KMS-11 (cell line): ENCODE results near the gene C20orf141.
"Not testable (repeated sequence)": the region's sequence is repeated elsewhere in the genome, so short reads cannot be mapped to it uniquely, and the experiment has no call there.

Source experiments
- H2AFZ ChIP-seq: fragments of 200-600 bp; sonication (generic); 2 replicates; pipeline ENCODE4 v1.6.1; 2016; ENCODE audit warnings: antibody characterized with exemption, mixed run types, low read depth
- H3K27ac ChIP-seq: fragments of 200-600 bp; sonication (generic); 2 replicates; pipeline ENCODE4 v1.6.1; 2016; ENCODE audit warnings: mild to moderate bottlenecking, mixed run types
- H3K27me3 ChIP-seq: fragments of 200-600 bp; sonication (generic); 2 replicates; pipeline ENCODE4 v1.6.1; 2017; ENCODE audit warnings: mild to moderate bottlenecking, low read depth, mixed run types, moderate library complexity; ENCODE audit not compliant: insufficient read depth
- H3K36me3 ChIP-seq: fragments of 200-600 bp; sonication (generic); 2 replicates; pipeline ENCODE4 v1.6.1; 2017; ENCODE audit warnings: mild to moderate bottlenecking, mixed run types; ENCODE audit not compliant: insufficient read depth
- H3K4me1 ChIP-seq: fragments of 200-600 bp; sonication (generic); 2 replicates; pipeline ENCODE4 v1.6.1; 2016; ENCODE audit warnings: mild to moderate bottlenecking, low read depth, mixed run types; ENCODE audit not compliant: poor library complexity, severe bottlenecking
- H3K4me2 ChIP-seq: fragments of 200-600 bp; sonication (generic); 2 replicates; pipeline ENCODE4 v1.7.0; 2016; ENCODE audit warnings: mild to moderate bottlenecking, mixed run types
- H3K4me3 ChIP-seq: fragments of 200-600 bp; sonication (generic); IDR thresholded peaks from 2 replicates; pipeline ENCODE4 v1.6.1; 2017; ENCODE audit warnings: low read depth, low read length, mixed read lengths; ENCODE audit not compliant: insufficient read depth
- H3K79me2 ChIP-seq: fragments of 200-600 bp; sonication (generic); 2 replicates; pipeline ENCODE4 v1.6.1; 2016; ENCODE audit warnings: low read depth, mixed run types; ENCODE audit not compliant: insufficient read depth
- H3K9ac ChIP-seq: fragments of 200-600 bp; sonication (generic); 2 replicates; pipeline ENCODE4 v1.6.1; 2016; ENCODE audit warnings: mild to moderate bottlenecking, mixed run types
- H4K20me1 ChIP-seq: fragments of 200-600 bp; sonication (generic); 2 replicates; pipeline ENCODE4 v1.6.1; 2016; ENCODE audit warnings: mild to moderate bottlenecking, mixed run types; ENCODE audit not compliant: insufficient read depth
- TF ChIP-seq, protein P1 (sequence below): fragments of 200-600 bp; sonication (generic); conservative IDR thresholded peaks from 2 replicates; pipeline ENCODE4 v1.6.1; 2017; ENCODE audit warnings: low read depth, mild to moderate bottlenecking, antibody characterized with exemption, low read length, moderate library complexity, mixed read lengths

The C20orf141 gene

GRCh38 chr20:2814587-2815051 lies at the start of gene C20orf141:
TSS of gene C20orf141 (plus strand) at chr20:2814987. CDS start at chr20:2815185, 198 bp downstream.
- Histone ChIP-seq H3K4me1 (no peaks in the 10 kb centered on the region), H4K20me1 (no peaks in the 10 kb centered on the region), H3K36me3 (no peaks in the 10 kb centered on the region), H2AFZ (no peak within 1 kb of the TSS), H3K27ac (no peak within 1 kb of the TSS), H3K27me3 (no peaks in the 10 kb centered on the region), H3K9ac (no peak within 1 kb of the TSS), H3K4me2 (no peak within 1 kb of the TSS), H3K79me2 (no peaks in the 10 kb centered on the region), H3K4me3 (no peak within 1 kb of the TSS)
- TF ChIP-seq, protein P1, sequence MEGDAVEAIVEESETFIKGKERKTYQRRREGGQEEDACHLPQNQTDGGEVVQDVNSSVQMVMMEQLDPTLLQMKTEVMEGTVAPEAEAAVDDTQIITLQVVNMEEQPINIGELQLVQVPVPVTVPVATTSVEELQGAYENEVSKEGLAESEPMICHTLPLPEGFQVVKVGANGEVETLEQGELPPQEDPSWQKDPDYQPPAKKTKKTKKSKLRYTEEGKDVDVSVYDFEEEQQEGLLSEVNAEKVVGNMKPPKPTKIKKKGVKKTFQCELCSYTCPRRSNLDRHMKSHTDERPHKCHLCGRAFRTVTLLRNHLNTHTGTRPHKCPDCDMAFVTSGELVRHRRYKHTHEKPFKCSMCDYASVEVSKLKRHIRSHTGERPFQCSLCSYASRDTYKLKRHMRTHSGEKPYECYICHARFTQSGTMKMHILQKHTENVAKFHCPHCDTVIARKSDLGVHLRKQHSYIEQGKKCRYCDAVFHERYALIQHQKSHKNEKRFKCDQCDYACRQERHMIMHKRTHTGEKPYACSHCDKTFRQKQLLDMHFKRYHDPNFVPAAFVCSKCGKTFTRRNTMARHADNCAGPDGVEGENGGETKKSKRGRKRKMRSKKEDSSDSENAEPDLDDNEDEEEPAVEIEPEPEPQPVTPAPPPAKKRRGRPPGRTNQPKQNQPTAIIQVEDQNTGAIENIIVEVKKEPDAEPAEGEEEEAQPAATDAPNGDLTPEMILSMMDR, result no peak

- H3K27me3 ChIP-seq, result no peaks in the 10 kb centered on the region
- no peaks in the 10 kb centered on the region for H4K20me1 ChIP-seq
- no peak overlapping the region for H3K4me2 ChIP-seq
- no peaks in the 10 kb centered on the region for H3K79me2 ChIP-seq
- H2AFZ ChIP-seq, result no peak overlapping the region
- H3K4me1 ChIP-seq, result no peaks in the 10 kb centered on the region
- H3K36me3 ChIP-seq, result no peaks in the 10 kb centered on the region
- H3K4me3 ChIP-seq, result no peak overlapping the region
- no peak overlapping the region for H3K27ac ChIP-seq
- no peak overlapping the region for H3K9ac ChIP-seq
- TF ChIP-seq, protein P1, result no peak
Measured at GRCh38 chr20:2767768-2768631, 46.8 kb upstream of the C20orf141 start.

DNA sequence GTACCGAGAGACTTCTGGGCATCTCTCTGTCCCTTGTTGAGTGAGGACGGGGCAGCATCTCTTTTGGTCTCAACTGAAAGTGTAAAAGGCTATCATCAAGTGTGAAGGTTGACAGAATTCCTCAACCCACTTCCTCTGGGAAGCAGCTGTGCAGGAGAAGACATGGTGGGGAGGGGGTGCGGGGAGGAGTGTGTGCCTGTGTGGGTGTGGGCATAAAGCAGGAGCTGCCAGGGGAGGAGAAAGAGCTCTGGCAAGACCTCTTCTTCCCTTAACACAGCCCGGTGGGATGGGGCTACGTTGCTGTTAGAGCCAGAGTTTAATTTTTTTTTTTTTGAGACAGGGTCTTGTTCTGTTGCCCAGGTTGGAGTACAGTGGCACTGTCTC lies 46.2 kb upstream of the C20orf141 start:
- Histone ChIP-seq H3K27me3 (no peaks in the 10 kb centered on the region), H3K4me2 (no peak overlapping the region), H3K36me3 (no peaks in the 10 kb centered on the region), H3K9ac (no peak overlapping the region), H4K20me1 (no peaks in the 10 kb centered on the region), H3K27ac (no peak overlapping the region), H3K4me1 (no peaks in the 10 kb centered on the region), H3K4me3 (no peak overlapping the region), H2AFZ (no peak overlapping the region), H3K79me2 (no peaks in the 10 kb centered on the region)
- TF ChIP-seq, protein P1, result no peak

GRCh38 chr20:2770091-2770490 lies 44.7 kb upstream of the C20orf141 start:
- not testable (repeated sequence) for H3K4me3 ChIP-seq, H3K27me3 ChIP-seq, H3K79me2 ChIP-seq, H3K9ac ChIP-seq, H3K36me3 ChIP-seq, H3K4me1 ChIP-seq, H2AFZ ChIP-seq, H3K27ac ChIP-seq, H3K4me2 ChIP-seq, H4K20me1 ChIP-seq

DNA sequence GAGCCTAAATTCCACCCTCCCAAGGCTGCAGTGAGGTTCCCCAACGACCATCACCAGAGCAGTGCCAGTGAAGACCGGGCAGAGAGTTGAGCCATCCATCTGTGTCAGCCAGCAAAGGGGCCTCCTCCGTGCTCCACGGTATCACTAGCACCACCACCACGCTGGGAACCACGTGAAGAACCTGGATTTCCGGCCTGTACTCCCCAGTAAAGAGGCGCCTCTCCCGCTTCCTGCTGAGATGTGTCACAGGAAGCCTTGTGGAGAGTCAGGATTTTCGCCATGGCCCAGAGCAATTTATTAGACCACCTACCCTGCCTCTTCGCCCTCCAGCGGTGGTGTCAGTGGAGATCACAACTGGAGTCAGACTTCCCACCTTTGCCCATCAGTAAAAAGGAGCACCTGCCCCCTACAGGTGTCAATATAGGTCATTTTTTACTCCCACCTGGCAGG lies 43.1 kb upstream of the C20orf141 start:
- Histone ChIP-seq H2AFZ (no peak overlapping the region), H3K27me3 (no peaks in the 10 kb centered on the region), H3K27ac (no peak overlapping the region), H3K4me3 (no peak overlapping the region), H4K20me1 (no peaks in the 10 kb centered on the region), H3K9ac (no peak overlapping the region), H3K4me1 (no peaks in the 10 kb centered on the region), H3K79me2 (no peaks in the 10 kb centered on the region), H3K4me2 (no peak overlapping the region), H3K36me3 (no peaks in the 10 kb centered on the region)
- TF ChIP-seq, protein P1, result no peak
